H9 (cell line): Measurements from ENCODE around the gene CHMP4B. TPM values are rescaled to one million over a fixed set of nuclear protein-coding genes. Genes with fewer than 3 reads are reported as not detected.

Experiments
- DNase-seq: peaks from one replicate; pipeline ENCODE4 v3.0.0-alpha.2; 2017
- H2AFZ ChIP-seq: one replicate; pipeline ENCODE4 v1.6.1; 2013; ENCODE audit warnings: mild to moderate bottlenecking, low read length, control low read depth, moderate library complexity
- H2AK5ac ChIP-seq: 2 replicates; pipeline ENCODE4 v1.6.1; 2013; ENCODE audit warnings: low read length, control low read depth, mixed read lengths; ENCODE audit not compliant: insufficient read length
- H2BK120ac ChIP-seq: one replicate; pipeline ENCODE4 v1.6.1; 2013; ENCODE audit warnings: low read depth, mild to moderate bottlenecking, low read length, control low read depth, inconsistent platforms; ENCODE audit not compliant: poor library complexity, severe bottlenecking
- H2BK12ac ChIP-seq: 2 replicates; pipeline ENCODE4 v1.6.1; 2013; ENCODE audit warnings: low read length, control low read depth, mixed read lengths, low read depth; ENCODE audit not compliant: insufficient read length
- H2BK15ac ChIP-seq: 2 replicates; pipeline ENCODE4 v1.6.1; 2013; ENCODE audit warnings: low read depth, low read length, control low read depth
- H2BK20ac ChIP-seq: one replicate; pipeline ENCODE4 v1.6.1; 2013; ENCODE audit warnings: low read depth, mild to moderate bottlenecking, low read length, control low read depth, inconsistent platforms; ENCODE audit not compliant: poor library complexity, severe bottlenecking
- H2BK5ac ChIP-seq: 2 replicates; pipeline ENCODE4 v1.6.1; 2013; ENCODE audit warnings: low read length, control low read depth, mixed read lengths; ENCODE audit not compliant: insufficient read length
- H3K14ac ChIP-seq: 2 replicates; pipeline ENCODE4 v1.6.1; 2013; ENCODE audit warnings: low read length, control low read depth; ENCODE audit not compliant: insufficient read depth
- H3K18ac ChIP-seq: 2 replicates; pipeline ENCODE4 v1.6.1; 2013; ENCODE audit warnings: low read depth, mild to moderate bottlenecking, mixed read lengths, low read length, control low read depth; ENCODE audit not compliant: insufficient read length
- H3K23ac ChIP-seq: 2 replicates; pipeline ENCODE4 v1.6.1; 2013; ENCODE audit warnings: low read length, control low read depth, mixed read lengths, low read depth; ENCODE audit not compliant: insufficient read length
- H3K23me2 ChIP-seq: 2 replicates; pipeline ENCODE4 v1.6.1; 2013; ENCODE audit warnings: low read depth, mild to moderate bottlenecking, mixed read lengths, low read length, control low read depth; ENCODE audit not compliant: insufficient read length, poor library complexity, severe bottlenecking
- H3K27ac ChIP-seq: 2 replicates; pipeline ENCODE4 v1.5.1; 2013; ENCODE audit warnings: low read length, control low read depth, mixed read lengths, low read depth; ENCODE audit not compliant: insufficient read length
- H3K27me3 ChIP-seq: 2 replicates; pipeline ENCODE4 v1.6.1; 2013; ENCODE audit warnings: low read length, control low read depth, inconsistent platforms; ENCODE audit not compliant: insufficient read depth
- H3K4ac ChIP-seq: 2 replicates; pipeline ENCODE4 v1.6.1; 2013; ENCODE audit warnings: low read depth, mild to moderate bottlenecking, control low read depth, inconsistent platforms, low read length, moderate library complexity
- H3K4me1 ChIP-seq: 2 replicates; pipeline ENCODE4 v1.6.1; 2013; ENCODE audit warnings: low read length, control low read depth, inconsistent platforms; ENCODE audit not compliant: insufficient read depth
- H3K4me2 ChIP-seq: 2 replicates; pipeline ENCODE4 v1.6.1; 2013; ENCODE audit warnings: low read length, control low read depth, mixed read lengths; ENCODE audit not compliant: insufficient read length, insufficient read depth
- H3K56ac ChIP-seq: 2 replicates; pipeline ENCODE4 v1.6.1; 2013; ENCODE audit warnings: low read depth, mild to moderate bottlenecking, mixed read lengths, low read length, control low read depth; ENCODE audit not compliant: insufficient read length
- H3K79me1 ChIP-seq: 2 replicates; pipeline ENCODE4 v1.6.1; 2013; ENCODE audit warnings: low read depth, mild to moderate bottlenecking, moderate library complexity, low read length, control low read depth, inconsistent platforms; ENCODE audit not compliant: insufficient read depth, poor library complexity, severe bottlenecking
- H3K79me2 ChIP-seq: 2 replicates; pipeline ENCODE4 v1.6.1; 2013; ENCODE audit warnings: low read length, control low read depth, inconsistent platforms; ENCODE audit not compliant: insufficient read depth
- H3K9ac ChIP-seq: 2 replicates; pipeline ENCODE4 v1.6.1; 2013; ENCODE audit warnings: low read length, control low read depth, mixed read lengths; ENCODE audit not compliant: insufficient read length; ENCODE audit errors: extremely low read depth
- H3K9me3 ChIP-seq: one replicate; pipeline ENCODE4 v1.6.1; 2013; ENCODE audit warnings: low read depth, low read length, inconsistent platforms; ENCODE audit not compliant: control insufficient read depth
- H3T11ph ChIP-seq: one replicate; pipeline ENCODE4 v1.6.1; 2013; ENCODE audit warnings: mild to moderate bottlenecking, low read length, control low read depth, inconsistent platforms
- H4K20me1 ChIP-seq: one replicate; pipeline ENCODE4 v1.6.1; 2013; ENCODE audit not compliant: control insufficient read depth, insufficient read length, insufficient read depth
- H4K5ac ChIP-seq: 2 replicates; pipeline ENCODE4 v1.6.1; 2013; ENCODE audit warnings: low read depth, mild to moderate bottlenecking, mixed read lengths, low read length, control low read depth; ENCODE audit not compliant: insufficient read length
- H4K8ac ChIP-seq: replicated peaks from 2 replicates; pipeline ENCODE4 v1.6.1; 2013; ENCODE audit warnings: low read length, control low read depth, mixed read lengths, low read depth; ENCODE audit not compliant: insufficient read length
- H4K91ac ChIP-seq: 2 replicates; pipeline ENCODE4 v1.6.1; 2013; ENCODE audit warnings: low read depth, mild to moderate bottlenecking, moderate library complexity, mixed read lengths, low read length, control low read depth; ENCODE audit not compliant: insufficient read length
- H3K27ac Mint-ChIP-seq, 3 experiments: 2 replicates in 2 of 3; 3 replicates in 1 of 3; pipeline ENCODE4 v1.8.0; 2020 to 2021; ENCODE audit warnings: mixed read lengths in 3 of 3, mild to moderate bottlenecking in 1 of 3, moderate library complexity in 1 of 3
- H3K27me3 Mint-ChIP-seq: 2 replicates; pipeline ENCODE4 v1.8.0; 2021; ENCODE audit warnings: low read depth, mild to moderate bottlenecking, moderate library complexity, mixed read lengths
- H3K36me3 Mint-ChIP-seq, 3 experiments: 2 replicates in 2 of 3; 3 replicates in 1 of 3; pipeline ENCODE4 v1.8.0; 2020 to 2021; ENCODE audit warnings: low read depth in 3 of 3, mixed read lengths in 3 of 3; ENCODE audit not compliant: insufficient read depth in 1 of 3
- H3K4me1 Mint-ChIP-seq, 2 experiments: 2 replicates each; pipeline ENCODE4 v1.8.0; 2020; ENCODE audit warnings: mixed read lengths in 2 of 2
- H3K4me3 Mint-ChIP-seq, 2 experiments: 2 replicates in 1 of 2; 3 replicates in 1 of 2; pipeline ENCODE4 v1.8.0; 2020 to 2021; ENCODE audit warnings: mild to moderate bottlenecking in 2 of 2, mixed read lengths in 2 of 2, moderate library complexity in 1 of 2
- H3K9me3 Mint-ChIP-seq, 2 experiments: 2 replicates in 1 of 2; 3 replicates in 1 of 2; pipeline ENCODE4 v1.8.0; 2020; ENCODE audit warnings: mild to moderate bottlenecking in 2 of 2, mixed read lengths in 2 of 2, moderate library complexity in 1 of 2
- WGBS: extraction: QIAGEN DNeasy Blood & Tissue Kit; methylation state at CpG from one replicate; pipeline ENCODE4 v1.1.7; 2013; ENCODE audit warnings: missing lambda C conversion rate, low lambda C conversion rate, mixed read lengths; ENCODE audit not compliant: insufficient read length; ENCODE audit errors: extremely low coverage; 5-methylcytosine and 5-hydroxymethylcytosine counted together
- total RNA-seq: library from RNA; stranded (reverse); gene quantifications from 2 replicates; pipeline ENCODE4 v1.2.1, GENCODE V29; 2021
- TF ChIP-seq, protein P1 (sequence below): fragments of 200-600 bp; sonication (generic); conservative IDR thresholded peaks from 3 replicates; pipeline ENCODE4 v1.8.0; 2021; ENCODE audit warnings: antibody characterized with exemption, mild to moderate bottlenecking

Gene CHMP4B
- total RNA-seq, 1 experiment from 2014 or later: 94.9 TPM

DNA sequence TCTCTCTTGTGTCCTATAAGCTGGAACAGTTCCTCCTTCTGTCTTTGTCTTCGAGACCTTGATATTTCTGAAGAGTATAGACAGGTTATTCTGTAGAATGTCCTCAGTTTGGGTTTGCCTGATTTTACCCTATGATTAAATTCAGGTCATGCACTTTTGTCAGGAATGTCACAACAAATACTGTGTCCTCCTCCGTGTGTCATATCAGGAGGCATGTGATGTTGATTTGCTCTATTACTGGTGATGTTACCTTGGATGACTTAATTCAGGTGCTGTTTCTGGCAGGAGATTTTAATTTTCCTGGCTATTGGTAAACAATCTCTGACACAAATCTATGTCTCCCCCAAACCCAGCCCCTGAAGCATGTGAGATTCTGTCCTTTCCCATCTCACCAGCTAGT, 33.3 kb upstream of the CHMP4B start:
- H3K4me2 ChIP-seq: no peak overlapping the region
- no peak overlapping the region for H2AFZ ChIP-seq
- H3K4me1 ChIP-seq: no peaks in the 10 kb centered on the region
- no peak overlapping the region for H3T11ph ChIP-seq
- H3K23ac ChIP-seq: no peak overlapping the region
- no peak overlapping the region for H3K18ac ChIP-seq
- peaks cover 0 to 4% of the 10 kb centered on the region in 2 experiments; a peak in 2 of 4 replicates for H3K4me1 Mint-ChIP-seq
- no peak overlapping the region for H3K14ac ChIP-seq
- H3K23me2 ChIP-seq: no peaks in the 10 kb centered on the region
- no peaks in the 10 kb centered on the region for H4K20me1 ChIP-seq
- no peak overlapping the region for H2AK5ac ChIP-seq
- no peak overlapping the region for H2BK20ac ChIP-seq
- H3K4ac ChIP-seq: no peak overlapping the region
- H4K8ac ChIP-seq: no peak overlapping the region
- DNase-seq: no peak
- H3K4me3 Mint-ChIP-seq: no peak overlapping the region
- peaks cover 0 to 8% (median 5%) of the 10 kb centered on the region in 3 experiments; a peak in 2 of 7 replicates for H3K36me3 Mint-ChIP-seq
- TF ChIP-seq, protein P1, sequence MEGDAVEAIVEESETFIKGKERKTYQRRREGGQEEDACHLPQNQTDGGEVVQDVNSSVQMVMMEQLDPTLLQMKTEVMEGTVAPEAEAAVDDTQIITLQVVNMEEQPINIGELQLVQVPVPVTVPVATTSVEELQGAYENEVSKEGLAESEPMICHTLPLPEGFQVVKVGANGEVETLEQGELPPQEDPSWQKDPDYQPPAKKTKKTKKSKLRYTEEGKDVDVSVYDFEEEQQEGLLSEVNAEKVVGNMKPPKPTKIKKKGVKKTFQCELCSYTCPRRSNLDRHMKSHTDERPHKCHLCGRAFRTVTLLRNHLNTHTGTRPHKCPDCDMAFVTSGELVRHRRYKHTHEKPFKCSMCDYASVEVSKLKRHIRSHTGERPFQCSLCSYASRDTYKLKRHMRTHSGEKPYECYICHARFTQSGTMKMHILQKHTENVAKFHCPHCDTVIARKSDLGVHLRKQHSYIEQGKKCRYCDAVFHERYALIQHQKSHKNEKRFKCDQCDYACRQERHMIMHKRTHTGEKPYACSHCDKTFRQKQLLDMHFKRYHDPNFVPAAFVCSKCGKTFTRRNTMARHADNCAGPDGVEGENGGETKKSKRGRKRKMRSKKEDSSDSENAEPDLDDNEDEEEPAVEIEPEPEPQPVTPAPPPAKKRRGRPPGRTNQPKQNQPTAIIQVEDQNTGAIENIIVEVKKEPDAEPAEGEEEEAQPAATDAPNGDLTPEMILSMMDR: no peak
- H3K79me2 ChIP-seq: no peaks in the 10 kb centered on the region
- H3K56ac ChIP-seq: no peak overlapping the region
- no peaks in the 10 kb centered on the region for H3K27me3 ChIP-seq
- H2BK120ac ChIP-seq: no peak overlapping the region
- H4K91ac ChIP-seq: no peak overlapping the region
- H3K79me1 ChIP-seq: no peaks in the 10 kb centered on the region
- H2BK12ac ChIP-seq: no peak overlapping the region
- H3K27ac ChIP-seq: no peak overlapping the region
- no peaks in the 10 kb centered on the region for H3K9me3 Mint-ChIP-seq
- WGBS: no CpG with 5 or more reads among the region's 2 CpGs
- H3K27ac Mint-ChIP-seq: no peak overlapping the region
- H3K9me3 ChIP-seq: no peaks in the 10 kb centered on the region
- H2BK5ac ChIP-seq: no peak overlapping the region
- H3K27me3 Mint-ChIP-seq: no peaks in the 10 kb centered on the region
- H4K5ac ChIP-seq: no peak overlapping the region
- no peak overlapping the region for H2BK15ac ChIP-seq
- H3K9ac ChIP-seq: no peak overlapping the region
